HuH-7 (cell line): ENCODE data around the gene CTDSPL.

Experiments
- DNase-seq: peaks from one replicate; pipeline ENCODE4 v3.0.0; 2011; ENCODE audit warnings: low spot score

Gene CTDSPL

DNA sequence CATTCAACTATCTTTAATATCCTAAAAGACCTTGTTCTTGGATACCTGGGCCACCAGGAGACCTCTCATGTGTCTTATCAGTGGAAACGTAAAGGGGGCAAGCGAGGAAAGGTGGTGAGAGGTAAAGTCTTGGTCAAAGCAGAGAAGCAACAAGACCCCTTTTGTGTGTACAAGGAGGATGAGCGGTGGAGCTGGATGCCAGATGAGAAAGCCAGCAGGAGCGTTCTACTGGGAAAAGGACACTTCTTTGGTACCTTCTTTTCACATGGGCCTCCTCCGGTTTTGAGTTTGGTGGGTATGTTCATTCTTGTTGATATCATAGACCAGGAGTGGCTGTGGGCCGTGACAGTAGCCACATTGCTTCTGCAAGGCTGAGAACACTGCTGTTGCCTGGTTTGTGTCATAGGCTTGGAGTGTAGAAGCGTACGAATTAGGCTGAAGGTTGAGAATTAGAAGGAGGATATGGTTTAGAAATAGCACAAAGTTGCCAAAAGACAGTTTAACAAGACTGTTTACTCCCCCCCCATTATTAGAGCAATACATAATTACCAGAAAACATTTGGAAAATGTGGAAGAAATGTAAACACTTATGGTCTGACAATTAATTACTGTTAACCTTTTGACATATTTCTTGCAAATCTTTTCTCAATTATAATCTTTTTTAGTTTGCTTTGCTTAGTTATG is 82.1 kb downstream of the CTDSPL start:
- no peak for DNase-seq

DNA sequence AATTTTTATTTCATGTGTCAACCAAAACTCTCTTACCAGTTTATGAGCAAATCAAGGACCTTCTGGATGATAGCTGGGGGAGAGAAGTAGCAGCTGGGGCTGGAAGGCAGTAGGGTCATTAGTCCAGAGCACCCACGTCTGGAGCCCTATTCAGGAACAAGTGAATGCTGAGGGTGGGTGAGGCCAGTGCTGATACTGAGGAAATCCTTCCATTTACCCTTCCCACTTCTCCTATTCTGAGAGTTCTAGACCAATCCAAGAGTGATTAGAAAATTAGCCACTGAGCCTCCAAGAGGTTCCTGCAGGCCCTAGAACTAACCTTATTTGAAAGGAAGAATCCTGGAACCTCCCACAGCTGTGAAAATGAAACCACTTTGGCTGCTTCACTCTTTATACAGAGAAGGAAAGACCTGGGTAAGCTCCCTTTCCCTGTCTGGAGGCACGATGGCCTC is 82.7 kb downstream of the CTDSPL start:
- DNase-seq: no peak

DNA sequence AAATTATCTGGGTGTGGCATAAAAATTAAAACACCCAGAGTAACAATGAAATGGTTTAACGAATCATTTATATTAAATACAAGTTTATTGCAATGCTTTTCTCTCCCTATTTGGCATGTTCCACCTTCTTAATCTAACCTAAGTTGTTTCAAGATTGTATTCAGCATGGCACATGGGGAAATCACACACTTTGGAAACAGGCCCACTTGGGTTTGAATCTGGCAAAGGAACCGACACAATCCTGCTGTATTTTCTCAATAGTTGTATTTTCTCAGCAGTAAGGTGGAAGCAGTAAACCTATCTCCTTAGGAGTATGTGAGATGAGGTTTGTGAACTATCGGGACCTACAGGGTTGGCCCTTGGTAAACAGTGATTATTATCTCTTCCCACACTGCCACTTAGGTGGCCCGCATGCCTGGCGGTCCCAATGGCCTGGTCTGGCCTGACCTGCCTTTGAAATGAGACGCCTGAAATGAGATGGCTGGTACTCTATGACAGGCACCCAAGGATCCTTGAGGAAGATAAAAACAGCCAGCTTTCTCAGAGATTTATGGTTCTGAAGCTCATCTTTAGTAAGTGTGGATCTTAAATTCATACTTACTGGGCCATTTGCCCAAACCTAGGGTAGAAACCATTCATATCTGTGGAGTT is 83.6 kb downstream of the CTDSPL start:
- no peak for DNase-seq

DNA sequence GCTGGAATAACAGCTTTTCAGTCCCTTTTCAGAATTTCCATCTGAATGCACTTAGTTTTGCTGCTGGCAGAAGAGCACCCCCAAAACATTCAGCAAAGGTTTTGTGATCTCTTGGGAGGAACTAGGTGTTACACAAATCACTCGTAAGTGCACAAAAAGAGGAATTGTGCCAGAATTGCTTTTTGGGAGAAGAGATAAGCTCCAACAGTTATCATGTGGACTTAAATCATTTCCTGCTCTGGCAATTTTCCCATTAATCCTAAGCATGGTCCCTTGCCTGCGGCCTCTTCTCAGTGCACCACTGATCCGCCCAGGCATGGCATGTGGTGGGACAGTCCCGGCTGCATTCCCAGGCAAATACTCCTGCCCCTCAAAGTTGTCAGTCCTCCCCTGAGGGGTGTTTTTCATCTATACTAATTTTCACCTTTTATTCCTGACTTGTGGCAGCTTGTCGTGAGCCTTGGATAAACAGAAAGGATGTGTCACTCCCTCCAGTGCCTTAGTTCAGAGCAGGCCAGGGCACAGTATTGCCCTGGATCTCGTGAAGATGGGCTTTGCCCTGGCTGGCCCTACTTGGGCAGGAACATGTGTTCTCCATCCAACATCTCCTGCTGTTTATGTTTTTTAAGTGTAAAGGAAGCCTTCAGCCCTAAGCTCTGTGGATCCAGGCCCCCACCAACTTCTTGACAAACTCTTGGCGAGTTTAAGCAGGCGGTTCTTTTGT is 84.3 kb downstream of the CTDSPL start:
- no peak for DNase-seq

DNA sequence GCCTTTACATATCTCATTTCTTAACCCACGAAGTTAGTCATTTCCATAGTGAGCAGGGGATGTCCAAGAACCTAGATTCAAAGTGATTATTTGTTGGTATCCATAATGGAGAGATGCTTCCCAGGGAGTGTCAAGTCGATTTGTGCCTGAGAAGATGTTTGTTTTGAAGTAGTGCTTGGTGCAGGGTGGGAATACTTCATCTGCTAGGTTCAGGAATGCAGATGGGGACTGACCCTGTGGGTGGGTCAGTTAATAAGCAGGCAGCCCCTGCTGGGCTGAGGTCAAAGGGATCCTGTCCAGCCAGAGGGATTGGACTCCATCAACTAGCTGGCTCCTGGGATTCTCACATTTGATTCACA is 84.8 kb downstream of the CTDSPL start:
- no peak for DNase-seq

DNA sequence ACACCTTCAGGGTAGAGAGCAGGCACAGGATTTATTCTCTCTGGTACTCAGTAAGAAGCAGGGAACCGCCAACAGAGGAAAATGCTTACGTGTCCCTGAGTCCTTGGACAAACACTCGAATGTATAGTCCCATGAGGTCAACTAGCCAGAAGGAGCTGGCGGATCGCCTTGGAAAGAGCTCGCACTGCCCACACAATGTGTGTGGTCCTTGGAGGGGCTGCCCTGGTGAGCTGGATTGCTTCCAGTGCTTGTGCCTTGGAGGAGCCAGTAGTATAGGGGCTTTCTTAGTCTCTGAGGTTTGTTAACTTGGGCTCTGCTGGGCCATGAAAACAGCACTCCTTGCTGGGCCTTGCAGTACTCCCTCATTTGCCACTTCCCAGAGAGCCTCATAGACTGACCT is 88.2 kb downstream of the CTDSPL start:
- DNase-seq: no peak

DNA sequence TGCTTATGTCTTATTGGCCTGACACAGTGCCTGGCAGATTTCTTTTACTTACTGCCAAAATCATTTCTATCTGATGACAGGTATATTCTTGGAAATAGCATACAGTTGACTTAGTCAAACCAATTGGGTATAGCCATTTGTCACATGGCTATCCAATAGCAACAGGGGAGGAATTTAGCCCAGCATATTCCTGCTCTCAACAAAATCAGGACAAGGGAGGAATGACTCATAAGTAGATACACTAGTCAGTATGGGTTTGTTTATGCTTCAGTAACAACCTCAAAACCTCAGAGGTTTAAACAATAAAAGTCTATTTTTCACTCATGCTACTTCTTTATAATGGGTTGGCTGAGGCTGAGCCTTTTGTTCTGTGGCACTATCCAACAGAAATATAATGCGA is 90.9 kb downstream of the CTDSPL start:
- DNase-seq: no peak

DNA sequence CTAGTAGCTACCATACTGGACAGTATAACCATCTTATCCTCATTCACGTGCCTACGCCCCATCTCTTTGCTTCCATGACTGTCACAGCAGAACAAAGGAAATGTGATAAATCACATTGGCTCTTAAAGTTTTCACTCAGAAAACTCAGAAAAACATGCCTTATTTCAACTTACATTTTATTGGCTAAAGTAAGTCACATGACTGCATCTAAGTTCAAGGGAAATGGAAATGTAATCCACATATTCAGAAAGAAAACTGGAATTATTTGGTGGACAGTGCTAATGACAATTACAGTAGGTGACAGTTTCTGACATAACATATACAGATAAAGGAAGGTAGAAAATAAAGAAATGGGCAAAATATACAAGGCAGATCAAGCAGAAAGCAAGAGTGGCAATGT is 91.5 kb downstream of the CTDSPL start:
- no peak for DNase-seq

DNA sequence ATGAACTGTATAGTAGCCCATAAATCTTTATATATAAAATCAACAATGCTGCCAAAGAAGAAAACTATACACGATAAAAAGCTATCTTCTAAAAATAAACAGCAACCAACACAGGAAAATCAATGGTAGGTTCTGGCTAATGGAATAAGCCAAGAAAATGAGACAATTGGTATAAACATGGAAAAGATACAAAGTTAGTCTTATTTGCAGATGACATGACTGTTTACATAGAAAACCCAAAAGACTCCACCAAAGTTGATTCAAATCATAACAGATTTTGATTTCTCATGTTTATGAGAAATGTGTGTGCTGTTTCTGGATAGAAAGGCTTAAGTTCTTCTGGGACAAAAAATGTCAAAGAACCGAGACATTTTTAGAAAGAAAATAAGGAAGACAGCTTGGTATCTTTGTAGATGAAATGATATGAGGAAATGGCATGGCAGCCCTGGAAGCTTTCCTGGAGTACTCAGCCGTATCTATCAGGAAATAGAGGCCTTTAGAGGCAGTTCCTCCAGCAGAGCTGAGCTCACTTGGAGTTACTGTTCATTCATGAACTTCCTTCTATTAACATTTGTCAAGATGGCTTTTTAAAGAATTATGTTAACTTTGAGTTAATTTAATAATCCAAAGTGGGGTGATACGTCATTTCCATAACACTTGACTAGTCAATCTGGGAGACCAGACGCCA is 92.2 kb downstream of the CTDSPL start:
- no peak for DNase-seq

DNA sequence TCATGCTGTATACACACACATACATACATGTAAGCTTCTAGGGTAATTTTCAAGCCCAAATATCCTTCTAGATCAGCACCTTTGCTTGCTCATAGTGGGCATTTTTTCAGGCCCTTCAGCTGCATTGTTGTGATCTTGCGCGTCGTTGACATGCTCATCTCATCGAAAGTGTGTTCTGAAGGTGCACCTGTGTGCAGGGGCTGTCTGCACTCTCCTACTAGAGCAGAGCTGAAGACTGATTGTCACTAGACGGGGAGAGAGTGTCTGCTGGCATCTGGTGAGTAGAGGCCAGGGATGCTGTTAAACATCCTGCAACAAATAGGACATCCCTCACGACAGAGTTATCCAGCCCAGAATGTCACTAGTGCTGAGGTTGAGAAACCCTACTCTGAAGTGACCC is 93.2 kb downstream of the CTDSPL start:
- DNase-seq: no peak

DNA sequence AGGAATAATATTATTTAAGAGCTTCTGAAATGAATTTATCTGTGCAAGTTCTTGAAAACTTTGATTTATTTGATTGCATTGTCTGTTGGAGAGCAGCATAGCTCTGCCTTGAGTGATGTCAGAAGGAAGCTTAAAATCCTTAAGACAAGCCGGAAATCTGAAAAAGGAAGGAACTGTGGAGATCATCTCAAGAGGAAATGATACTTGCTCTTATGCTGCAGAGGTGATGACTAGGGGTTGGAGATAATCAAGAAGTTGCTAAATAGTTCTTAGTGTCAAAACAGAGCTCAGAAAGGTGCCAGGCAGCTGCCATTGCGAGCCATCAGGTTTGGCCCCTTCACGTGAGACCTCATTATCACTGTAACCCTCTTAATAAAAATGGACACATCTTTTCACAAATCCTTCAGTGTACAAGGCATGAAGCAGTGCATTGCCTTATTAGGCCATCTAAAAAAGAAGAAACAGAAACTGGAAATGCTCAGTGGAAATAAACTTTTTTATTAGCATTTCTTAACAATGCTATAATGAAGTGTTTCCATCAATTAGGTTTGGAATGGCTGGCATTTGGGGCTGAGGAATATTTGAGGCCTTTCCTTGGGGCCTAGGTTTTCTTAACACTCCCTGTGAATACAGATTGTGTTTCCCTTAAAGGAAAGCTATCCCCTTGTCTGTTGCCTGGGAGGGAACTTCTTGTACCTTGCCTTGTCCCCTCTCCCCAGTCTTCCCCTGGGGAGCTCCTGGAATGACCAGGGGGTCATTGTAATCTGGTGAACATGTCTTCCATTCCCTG is 94.4 kb downstream of the CTDSPL start:
- no peak for DNase-seq

DNA sequence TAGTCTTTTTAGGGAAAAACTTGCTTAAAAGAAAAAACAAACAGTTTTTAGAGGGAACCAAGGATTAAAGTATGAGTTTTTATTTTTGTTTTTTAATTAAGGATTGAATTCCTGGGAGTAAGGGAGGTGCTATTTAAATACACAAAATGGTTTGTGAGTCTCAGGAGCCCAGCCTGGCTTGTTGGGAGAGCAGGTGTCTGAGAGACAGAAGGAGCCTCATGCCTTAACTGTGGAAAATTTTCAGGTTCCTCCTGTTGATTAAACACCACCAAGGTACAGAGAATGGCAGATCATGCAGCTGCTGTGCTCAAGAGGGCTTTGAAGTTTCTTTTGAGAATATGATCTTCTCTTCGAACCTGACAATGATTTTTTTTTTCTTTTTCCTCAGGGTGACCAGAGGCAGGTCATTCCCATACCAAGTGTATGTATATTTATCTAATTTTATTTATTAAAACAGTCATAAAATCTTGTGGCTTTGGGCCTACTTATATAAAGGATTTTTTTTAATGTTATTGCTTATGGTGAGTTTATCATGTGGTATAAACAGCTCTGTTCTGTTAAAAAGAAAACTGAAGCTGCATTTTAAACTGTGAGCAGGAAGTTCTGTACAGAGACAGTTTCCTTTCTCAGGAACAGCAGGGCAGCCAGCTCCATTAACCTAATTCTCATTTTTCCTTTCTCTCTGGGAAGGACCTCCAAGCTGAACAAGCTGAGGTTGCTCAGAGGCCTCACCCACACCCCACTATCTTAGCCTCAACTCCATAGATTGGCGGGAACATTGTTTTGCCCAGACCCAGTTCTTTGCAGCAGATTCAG is 95.3 kb downstream of the CTDSPL start:
- no peak for DNase-seq

DNA sequence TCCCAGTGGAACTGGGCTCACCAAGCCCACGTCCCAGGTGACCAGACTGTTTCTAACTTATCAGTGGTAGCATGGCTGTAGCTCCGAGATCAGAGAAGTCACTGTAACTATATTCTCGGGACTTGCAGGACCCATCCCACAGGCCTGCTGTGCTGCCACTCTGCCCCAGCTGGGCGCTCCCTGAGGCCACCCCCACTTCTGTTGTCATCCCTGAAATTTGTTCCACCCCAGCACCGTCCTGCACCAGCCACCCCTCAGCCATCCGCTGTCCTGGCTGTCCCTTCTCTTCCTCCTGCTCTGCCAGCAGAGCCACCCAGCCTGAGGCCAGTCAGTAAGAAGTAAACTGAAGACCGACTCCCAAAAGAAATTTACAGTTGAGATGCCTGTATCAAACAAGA is 95.9 kb downstream of the CTDSPL start:
- no peak for DNase-seq

DNA sequence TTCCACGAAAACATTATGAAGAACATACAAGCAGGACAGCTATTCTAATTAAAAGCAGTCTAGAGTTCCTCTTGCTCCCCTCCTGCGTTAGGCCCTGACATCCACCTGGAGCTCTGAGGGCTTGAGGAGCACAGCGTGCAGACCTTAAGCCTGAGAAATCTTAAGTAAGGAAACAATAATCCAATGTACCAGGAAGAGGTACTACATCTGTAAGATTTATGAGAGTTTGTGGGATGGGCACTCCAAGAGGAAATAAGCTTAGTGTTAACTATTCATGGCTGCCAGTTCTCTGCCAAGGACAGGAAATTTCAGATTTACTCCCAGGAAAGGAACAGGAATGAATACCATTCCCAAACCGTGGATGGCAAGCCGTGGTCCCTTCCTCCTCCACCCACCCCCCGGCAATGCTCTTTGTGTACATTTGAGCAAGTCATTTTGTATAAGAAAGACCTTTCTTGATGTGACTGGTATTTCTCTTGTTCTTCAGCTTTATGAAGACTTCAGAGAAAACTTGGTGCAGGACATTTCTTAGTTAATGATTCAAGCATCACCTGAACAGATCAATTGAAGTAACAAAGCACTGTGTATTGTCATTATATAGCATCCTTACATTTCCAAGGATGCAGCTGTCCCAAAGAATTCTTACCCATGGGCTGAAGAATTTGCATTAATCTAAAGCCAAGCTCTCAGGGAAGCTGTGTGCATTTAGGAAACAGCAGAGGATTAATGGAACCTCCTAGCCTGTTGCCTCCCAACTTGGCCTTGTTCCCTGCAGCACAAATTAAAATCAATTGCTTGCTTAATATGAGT is 100.1 kb downstream of the CTDSPL start:
- DNase-seq: no peak

DNA sequence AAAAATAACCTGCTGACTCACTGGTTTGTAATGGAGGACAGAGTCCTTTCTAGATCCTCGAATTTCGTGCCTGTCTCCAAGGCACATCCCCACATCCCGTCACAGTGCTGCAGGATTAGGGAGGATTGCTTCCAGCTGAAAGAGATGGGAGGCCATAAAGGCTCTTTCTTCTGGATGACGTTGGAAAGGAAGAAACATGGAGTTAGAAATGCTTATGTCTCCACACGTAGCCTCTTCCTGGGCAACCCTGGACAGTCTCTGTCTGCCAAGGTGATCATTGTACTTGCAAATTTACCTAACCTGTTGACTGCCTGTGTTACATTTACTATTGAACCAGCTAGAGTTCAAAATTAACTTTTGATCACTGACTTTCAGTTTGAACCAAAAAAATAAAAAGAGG is 101.3 kb downstream of the CTDSPL start:
- no peak for DNase-seq

DNA sequence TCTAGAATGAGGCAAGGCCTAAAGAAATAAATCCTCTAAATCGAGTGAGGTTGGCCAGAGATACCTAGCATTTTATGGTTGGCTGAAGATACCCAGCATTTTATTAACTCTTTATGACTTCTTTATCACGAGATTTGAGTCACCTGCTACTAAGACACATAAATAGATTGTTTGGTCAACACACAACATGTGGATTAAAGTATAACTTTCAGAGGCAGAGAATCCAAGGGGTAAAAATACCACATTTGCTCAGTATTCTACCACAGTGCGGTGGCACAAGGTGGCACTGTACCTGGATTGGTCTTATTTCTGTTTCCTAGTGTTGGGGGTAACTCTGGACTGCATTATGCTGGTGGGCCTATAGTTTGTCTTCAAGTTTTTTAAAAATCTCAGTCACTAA is 102.0 kb downstream of the CTDSPL start:
- no peak for DNase-seq

DNA sequence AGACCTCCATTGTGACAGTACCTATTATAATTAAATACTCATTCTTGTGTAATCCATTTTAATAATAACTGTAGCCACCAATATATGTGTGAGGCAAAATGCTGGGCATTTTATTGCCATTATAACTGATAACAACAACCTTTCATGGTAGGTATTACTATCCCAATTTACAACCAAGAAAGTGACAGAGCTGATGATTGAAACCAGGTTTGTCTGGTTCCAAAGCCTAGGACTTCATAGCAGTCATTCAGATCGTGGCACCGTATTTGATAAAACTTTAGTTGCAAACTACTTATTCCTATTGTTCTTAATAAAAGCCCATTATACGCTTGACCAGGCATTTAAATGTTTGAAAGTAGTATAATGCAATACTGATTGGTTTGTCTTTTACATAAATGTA is 102.5 kb downstream of the CTDSPL start:
- DNase-seq: no peak

DNA sequence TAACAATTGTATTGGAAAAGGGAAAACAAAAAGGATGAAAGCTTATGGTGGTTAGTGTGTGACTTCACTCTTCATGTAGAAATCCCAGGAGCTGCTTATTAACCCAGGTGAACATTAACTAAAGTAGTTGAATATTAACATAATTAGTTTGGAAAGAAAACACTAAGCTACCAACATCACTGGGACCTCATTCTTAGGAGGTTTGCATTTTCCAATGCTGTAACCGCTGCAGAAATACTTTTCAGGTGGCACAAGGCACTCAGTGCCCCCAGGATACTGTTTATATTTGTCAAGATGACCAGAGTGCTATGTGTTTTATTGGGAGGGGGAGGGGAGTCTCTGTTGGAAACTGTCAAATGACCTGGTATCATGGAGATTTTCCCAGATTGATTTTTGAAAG is 103.0 kb downstream of the CTDSPL start:
- peak; percentile 82 for DNase-seq

DNA sequence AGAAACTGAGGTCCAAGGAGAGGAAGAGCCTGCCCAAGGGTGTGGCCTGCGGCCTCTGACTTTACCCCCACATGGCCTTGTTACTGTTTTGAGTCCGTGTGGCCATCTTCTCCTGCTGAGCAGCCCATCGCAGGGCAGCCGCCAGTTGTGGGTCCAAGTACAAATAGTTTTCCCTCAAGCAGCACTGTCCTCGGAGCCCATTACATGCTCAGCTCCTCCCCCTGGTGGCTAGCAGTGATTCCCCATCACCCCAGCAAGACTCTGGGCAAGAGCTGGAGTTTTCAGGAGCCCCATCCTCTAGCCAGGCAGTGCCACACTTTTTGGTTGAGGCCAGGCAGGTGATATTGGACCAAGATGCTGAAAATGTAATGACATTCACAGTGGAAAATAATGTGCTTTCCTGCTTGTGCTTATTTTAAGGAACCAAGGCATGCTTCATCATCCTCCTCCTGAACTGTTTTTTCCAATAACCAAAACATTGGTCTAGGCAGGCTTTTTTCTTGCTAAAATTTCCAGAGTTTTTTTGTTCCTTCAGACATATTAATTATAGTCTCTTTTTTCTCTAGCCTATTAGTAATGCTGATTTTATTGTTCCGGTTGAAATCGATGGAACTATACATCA is 105.7 kb downstream of the CTDSPL start:
- peak; percentile 87 for DNase-seq

DNA sequence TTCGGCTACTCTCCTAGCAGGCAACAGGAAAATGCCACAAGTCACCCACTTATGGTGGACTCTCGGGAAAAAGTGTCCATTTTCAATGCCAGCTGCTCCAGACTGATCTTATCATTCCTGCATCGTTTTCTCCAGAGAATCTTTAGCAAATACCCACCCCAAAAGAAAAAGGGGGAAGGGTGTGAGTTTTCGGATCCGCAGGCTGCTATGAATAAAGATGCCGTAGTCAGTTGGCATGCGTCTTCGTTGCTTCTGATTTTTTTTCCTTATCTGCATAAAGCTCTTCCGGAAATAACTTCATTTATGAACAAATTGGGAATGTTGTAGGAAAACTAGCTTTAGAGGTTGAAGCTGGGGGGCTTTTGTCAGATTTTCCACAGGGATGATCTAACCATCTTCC is 106.5 kb downstream of the CTDSPL start:
- DNase-seq: no peak
